Trophoblast cell (in vitro differentiated cells and primary cell): ENCODE data around the gene CDKAL1.
A peak's percentile ranks its signal among the peaks of the same experiment; 100 is the strongest.

ENCODE experiments used
- DNase-seq, 2 donors: peaks; one replicate each; pipeline ENCODE4 v3.0.0-alpha.2; 2016
- H2AFZ ChIP-seq: 2 replicates; pipeline ENCODE4 v1.6.1; 2013; ENCODE audit warnings: low read length, moderate library complexity, mild to moderate bottlenecking; ENCODE audit not compliant: insufficient read depth, poor library complexity
- H2AK5ac ChIP-seq: 2 replicates; pipeline ENCODE4 v1.6.1; 2013; ENCODE audit warnings: mild to moderate bottlenecking, low read length
- H2BK120ac ChIP-seq: 2 replicates; pipeline ENCODE4 v1.6.1; 2013; ENCODE audit warnings: low read length, mild to moderate bottlenecking, moderate library complexity; ENCODE audit not compliant: insufficient read depth, poor library complexity
- H2BK12ac ChIP-seq: 2 replicates; pipeline ENCODE4 v1.6.1; 2013; ENCODE audit warnings: mild to moderate bottlenecking, low read length, moderate library complexity
- H2BK5ac ChIP-seq: 2 replicates; pipeline ENCODE4 v1.6.1; 2013; ENCODE audit warnings: low read length, low read depth, moderate library complexity, mild to moderate bottlenecking; ENCODE audit not compliant: poor library complexity
- H3K14ac ChIP-seq: 2 replicates; pipeline ENCODE4 v1.6.1; 2013; ENCODE audit warnings: mild to moderate bottlenecking, low read length
- H3K18ac ChIP-seq: 2 replicates; pipeline ENCODE4 v1.6.1; 2013; ENCODE audit warnings: mild to moderate bottlenecking, low read length
- H3K23ac ChIP-seq: 2 replicates; pipeline ENCODE4 v1.6.1; 2013; ENCODE audit warnings: low read length
- H3K27ac ChIP-seq: 2 replicates; pipeline ENCODE4 v1.5.1; 2013; ENCODE audit warnings: low read depth, mild to moderate bottlenecking, inconsistent platforms, low read length, moderate library complexity
- H3K27me3 ChIP-seq: 2 replicates; pipeline ENCODE4 v1.6.1; 2013; ENCODE audit warnings: inconsistent platforms, mild to moderate bottlenecking, low read length, moderate library complexity; ENCODE audit not compliant: insufficient read depth
- H3K36me3 ChIP-seq, 2 experiments: 1 replicate in 1 of 2; 2 replicates in 1 of 2; pipeline ENCODE4 v1.6.1; 2013; ENCODE audit warnings: low read length in 2 of 2, mild to moderate bottlenecking in 2 of 2, moderate library complexity in 1 of 2; ENCODE audit not compliant: insufficient read depth in 2 of 2, control insufficient read depth in 1 of 2
- H3K4ac ChIP-seq: 2 replicates; pipeline ENCODE4 v1.6.1; 2013; ENCODE audit warnings: low read depth, mild to moderate bottlenecking, low read length, moderate library complexity
- H3K4me1 ChIP-seq, 2 experiments: 1 replicate in 1 of 2; 2 replicates in 1 of 2; pipeline ENCODE4 v1.6.1; 2013; ENCODE audit warnings: low read length in 2 of 2, mild to moderate bottlenecking in 2 of 2, moderate library complexity in 1 of 2; ENCODE audit not compliant: insufficient read depth in 2 of 2, control insufficient read depth in 1 of 2
- H3K4me2 ChIP-seq: 2 replicates; pipeline ENCODE4 v1.6.1; 2013; ENCODE audit warnings: inconsistent platforms, mild to moderate bottlenecking, low read length, moderate library complexity
- H3K4me3 ChIP-seq: 2 replicates; pipeline ENCODE4 v1.5.1; 2013; ENCODE audit warnings: mild to moderate bottlenecking, low read depth, low read length, inconsistent platforms
- H3K79me1 ChIP-seq: one replicate; pipeline ENCODE4 v1.6.1; 2013; ENCODE audit warnings: low read length
- H3K79me2 ChIP-seq: 2 replicates; pipeline ENCODE4 v1.6.1; 2013; ENCODE audit warnings: low read length, mild to moderate bottlenecking; ENCODE audit not compliant: control insufficient read depth, insufficient read depth, poor library complexity
- H3K9ac ChIP-seq: 2 replicates; pipeline ENCODE4 v1.6.1; 2013; ENCODE audit warnings: mild to moderate bottlenecking, low read length
- H3K9me3 ChIP-seq: 2 replicates; pipeline ENCODE4 v1.6.1; 2013; ENCODE audit warnings: low read depth, mild to moderate bottlenecking, control low read depth, inconsistent platforms, low read length; ENCODE audit not compliant: insufficient read depth
- H4K12ac ChIP-seq: 2 replicates; pipeline ENCODE4 v1.6.1; 2013; ENCODE audit warnings: low read depth, mild to moderate bottlenecking, low read length, moderate library complexity
- H4K8ac ChIP-seq: 2 replicates; pipeline ENCODE4 v1.6.1; 2013; ENCODE audit warnings: low read depth, mild to moderate bottlenecking, low read length, moderate library complexity
- H4K91ac ChIP-seq: one replicate; pipeline ENCODE4 v1.6.1; 2013; ENCODE audit warnings: low read depth, mild to moderate bottlenecking, low read length, moderate library complexity
- WGBS: extraction: QIAGEN DNeasy Blood & Tissue Kit; methylation state at CpG from one replicate; pipeline ENCODE4 v1.1.7; 2013; ENCODE audit warnings: missing lambda C conversion rate; ENCODE audit not compliant: insufficient read length, insufficient coverage; ENCODE audit errors: extremely low coverage; 5-methylcytosine and 5-hydroxymethylcytosine counted together

Gene CDKAL1

GRCh38 chr6:20789162-20789561 lies 254.9 kb downstream of the CDKAL1 start:
- Histone ChIP-seq H3K14ac (no peak overlapping the region), H4K91ac (no peak overlapping the region), H2BK5ac (no peak overlapping the region), H2AFZ (no peak overlapping the region), H3K27ac (no peak overlapping the region), H3K9me3 (no peaks in the 10 kb centered on the region), H3K4ac (no peak overlapping the region), H3K4me1 (peaks cover 3 to 4% of the 10 kb centered on the region in 2 experiments), H3K27me3 (no peaks in the 10 kb centered on the region), H4K12ac (no peak overlapping the region), H3K9ac (no peak overlapping the region), H2BK12ac (no peak overlapping the region), H2BK120ac (no peak overlapping the region), H3K4me2 (no peak overlapping the region), H4K8ac (no peak overlapping the region), H3K18ac (no peak overlapping the region), H3K36me3 (peaks cover 0 to 2% of the 10 kb centered on the region in 2 experiments), H3K79me2 (no peaks in the 10 kb centered on the region), H3K4me3 (no peak overlapping the region), H2AK5ac (no peak overlapping the region), H3K23ac (no peak overlapping the region), H3K79me1 (no peaks in the 10 kb centered on the region)
- no CpG with 5 or more reads among the region's 3 CpGs for WGBS
- DNase-seq: peak in 1 of 2 donors; percentile 23

DNA sequence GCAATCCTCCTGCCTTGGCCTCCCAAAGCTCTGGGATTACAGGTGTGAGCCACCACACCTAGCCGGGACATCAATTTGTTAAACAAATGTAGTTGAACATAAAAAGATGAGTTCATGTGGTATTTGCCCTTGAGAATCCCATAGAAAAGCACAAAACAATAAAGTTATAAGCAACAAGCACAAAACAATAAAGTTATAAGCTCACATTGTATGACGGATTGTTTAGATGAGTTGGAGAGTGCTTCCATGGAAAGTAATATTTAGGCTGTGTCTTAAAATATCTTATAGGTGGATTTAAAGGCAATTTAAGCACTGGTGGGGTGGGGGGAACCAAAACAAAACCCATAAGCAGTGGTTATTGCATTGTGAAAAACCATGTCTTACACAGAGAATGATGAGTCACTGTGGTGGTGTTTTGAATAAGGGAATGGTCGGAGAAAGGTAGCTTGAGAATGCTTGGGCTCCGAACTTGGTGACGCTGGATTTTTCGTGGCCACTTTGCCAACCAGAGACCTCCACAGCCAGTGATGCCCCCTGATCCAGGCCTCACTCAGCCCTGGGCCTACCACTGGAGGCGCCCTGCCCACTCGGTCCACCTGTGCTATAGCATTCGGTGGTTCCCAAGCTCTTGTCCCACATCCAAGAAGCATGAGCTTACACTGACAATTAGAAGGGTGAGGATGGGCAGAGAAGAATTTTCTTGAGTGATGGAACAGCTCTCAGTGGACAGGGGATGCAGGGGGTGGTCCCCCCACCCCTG lies 256.0 kb downstream of the CDKAL1 start:
- Histone ChIP-seq H2AK5ac (no peak overlapping the region), H3K27me3 (no peaks in the 10 kb centered on the region), H3K14ac (peak overlapping the region; percentile 12), H3K79me2 (no peaks in the 10 kb centered on the region), H3K27ac (no peak overlapping the region), H3K18ac (peak overlapping the region; percentile 16), H3K4me3 (no peak overlapping the region), H3K23ac (no peak overlapping the region), H4K91ac (peak overlapping the region; percentile 11), H3K9ac (peak overlapping the region; percentile 61), H2BK120ac (no peak overlapping the region), H2BK5ac (no peak overlapping the region), H3K36me3 (peaks cover 0 to 2% of the 10 kb centered on the region in 2 experiments), H3K79me1 (no peaks in the 10 kb centered on the region), H3K9me3 (no peaks in the 10 kb centered on the region), H3K4ac (no peak overlapping the region), H3K4me1 (peaks cover 3 to 4% of the 10 kb centered on the region in 2 experiments), H3K4me2 (no peak overlapping the region), H2AFZ (no peak overlapping the region), H4K8ac (no peak overlapping the region), H2BK12ac (peak overlapping the region; percentile 41), H4K12ac (no peak overlapping the region)
- DNase-seq: peak in 1 of 2 donors; percentile 27
- no CpG with 5 or more reads among the region's 9 CpGs for WGBS

GRCh38 chr6:20791074-20791473 lies 256.8 kb downstream of the CDKAL1 start:
- Histone ChIP-seq H3K27ac (no peak overlapping the region), H3K36me3 (peaks cover 0 to 2% of the 10 kb centered on the region in 2 experiments), H3K27me3 (no peaks in the 10 kb centered on the region), H3K9ac (no peak overlapping the region), H2AFZ (no peak overlapping the region), H2BK120ac (no peak overlapping the region), H4K12ac (no peak overlapping the region), H3K9me3 (no peaks in the 10 kb centered on the region), H3K4ac (no peak overlapping the region), H4K91ac (no peak overlapping the region), H3K14ac (no peak overlapping the region), H3K4me3 (no peak overlapping the region), H3K4me1 (peaks cover 3 to 4% of the 10 kb centered on the region in 2 experiments), H3K18ac (no peak overlapping the region), H3K4me2 (no peak overlapping the region), H2BK12ac (no peak overlapping the region), H4K8ac (no peak overlapping the region), H3K23ac (no peak overlapping the region), H2AK5ac (no peak overlapping the region), H2BK5ac (no peak overlapping the region), H3K79me2 (no peaks in the 10 kb centered on the region), H3K79me1 (no peaks in the 10 kb centered on the region)
- no CpG with 5 or more reads among the region's 4 CpGs for WGBS
- no peak for DNase-seq

DNA sequence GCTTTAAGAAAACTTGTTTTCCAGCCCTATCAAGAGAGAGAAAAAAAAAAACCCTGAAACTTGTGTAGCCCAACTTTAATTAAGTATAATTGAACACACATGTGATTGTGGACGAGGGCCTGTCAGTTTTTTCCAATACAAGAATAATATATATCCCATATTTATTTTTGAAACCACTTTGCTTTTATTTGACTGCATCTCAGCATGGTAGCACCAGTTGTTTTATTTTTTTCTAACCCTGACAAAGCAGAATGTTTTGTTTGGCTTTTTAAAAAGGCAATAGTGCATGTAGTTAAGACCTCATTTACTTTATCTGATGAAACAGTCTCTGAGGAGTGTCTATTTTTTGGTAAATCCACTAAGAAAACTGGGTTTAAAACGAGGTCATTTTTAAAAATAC lies 257.7 kb downstream of the CDKAL1 start:
- Histone ChIP-seq H3K9me3 (no peaks in the 10 kb centered on the region), H3K14ac (no peak overlapping the region), H4K12ac (no peak overlapping the region), H3K4me1 (peaks cover 3 to 4% of the 10 kb centered on the region in 2 experiments), H3K79me2 (no peaks in the 10 kb centered on the region), H3K18ac (no peak overlapping the region), H3K79me1 (no peaks in the 10 kb centered on the region), H2BK120ac (no peak overlapping the region), H4K8ac (no peak overlapping the region), H2AK5ac (no peak overlapping the region), H2BK5ac (no peak overlapping the region), H3K4me2 (no peak overlapping the region), H3K9ac (no peak overlapping the region), H3K4me3 (no peak overlapping the region), H2AFZ (no peak overlapping the region), H3K23ac (no peak overlapping the region), H4K91ac (no peak overlapping the region), H3K36me3 (peaks cover 0 to 2% of the 10 kb centered on the region in 2 experiments), H2BK12ac (no peak overlapping the region), H3K27me3 (no peaks in the 10 kb centered on the region), H3K27ac (no peak overlapping the region), H3K4ac (no peak overlapping the region)
- DNase-seq: no peak
- no CpG with 5 or more reads among the region's 2 CpGs for WGBS
